Colonic mucosa (tissue), 4 donors: Measurements from ENCODE around the gene PREX1. TPM values are rescaled to one million over a fixed set of nuclear protein-coding genes. Genes with fewer than 3 reads are reported as not detected.

ENCODE experiments used
- DNase-seq: peaks from one replicate; pipeline ENCODE4 v3.0.0-alpha.2; 2020
- H3K27ac ChIP-seq: fragments of 200-600 bp; one replicate; pipeline ENCODE4 v1.8.0; 2021
- H3K27me3 ChIP-seq: fragments of 200-600 bp; one replicate; pipeline ENCODE4 v1.8.0; 2021
- H3K36me3 ChIP-seq: fragments of 200-600 bp; one replicate; pipeline ENCODE4 v1.8.0; 2021
- H3K4me1 ChIP-seq: fragments of 200-600 bp; one replicate; pipeline ENCODE4 v1.8.0; 2021; ENCODE audit warnings: mild to moderate bottlenecking
- H3K4me3 ChIP-seq: fragments of 200-600 bp; one replicate; pipeline ENCODE4 v1.8.0; 2021
- H3K9ac ChIP-seq, 2 donors: one replicate each; pipeline ENCODE4 v1.7.0; 2013; ENCODE audit warnings: control low read depth in 2 of 2, low read depth in 2 of 2, low read length in 2 of 2
- H3K9me3 ChIP-seq: fragments of 200-600 bp; one replicate; pipeline ENCODE4 v1.8.0; 2021
- intact Hi-C: fragments of 100-400 bp; cut with DNase I; formaldehyde crosslinking; loops from one replicate; pipeline ENCODE4 v1.14.1; 2022
- total RNA-seq, 2 donors: library from RNA; stranded (reverse); fragmentation: NEBNext Ultra II Directional in 1 of 2; extraction: Animal tissue kit (Norgen Biotek cat#: 25700) in 1 of 2; gene quantifications; one replicate each; pipeline ENCODE4 v1.2.1, GENCODE V29; 2021
- TF ChIP-seq, protein P1 (sequence below): fragments of 200-600 bp; IDR thresholded peaks from one replicate; pipeline ENCODE4 v1.8.0; 2022; ENCODE audit warnings: antibody characterized with exemption, mild to moderate bottlenecking
- donor health status: healthy.
- donor health status: DM: no; HTN: no; CAD: no.
- donor health status: DM: no; HTN: no; CAD: no.

The PREX1 gene
- total RNA-seq, 2 donors from 2014 or later = 7.2 to 24.6 TPM

DNA sequence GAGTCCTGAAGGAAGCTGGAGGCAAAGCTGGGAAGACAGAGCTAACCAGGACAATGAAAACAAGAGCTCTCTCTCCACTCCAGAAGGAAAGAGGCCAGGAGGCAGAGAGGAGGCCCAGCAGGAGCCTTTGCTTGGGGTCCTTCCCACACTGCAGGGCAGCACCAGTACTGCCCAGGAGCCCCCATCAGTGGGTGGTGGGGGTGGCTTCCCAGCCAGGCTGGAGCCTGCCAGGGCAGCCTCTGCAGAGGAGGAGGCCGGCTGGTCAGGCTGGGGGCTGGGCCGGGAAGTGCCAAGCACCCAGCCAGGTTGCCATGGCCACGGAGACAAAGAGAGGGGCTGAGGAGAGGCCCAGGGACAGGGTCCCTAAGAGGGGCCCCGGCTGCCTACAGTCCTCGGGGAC lies 33.4 kb downstream of the PREX1 start:
- H3K9me3 ChIP-seq = no peaks in the 10 kb centered on the region
- no peak overlapping the region for H3K4me3 ChIP-seq
- DNase-seq = no peak
- H3K27ac ChIP-seq = no peak overlapping the region
- TF ChIP-seq, protein P1, sequence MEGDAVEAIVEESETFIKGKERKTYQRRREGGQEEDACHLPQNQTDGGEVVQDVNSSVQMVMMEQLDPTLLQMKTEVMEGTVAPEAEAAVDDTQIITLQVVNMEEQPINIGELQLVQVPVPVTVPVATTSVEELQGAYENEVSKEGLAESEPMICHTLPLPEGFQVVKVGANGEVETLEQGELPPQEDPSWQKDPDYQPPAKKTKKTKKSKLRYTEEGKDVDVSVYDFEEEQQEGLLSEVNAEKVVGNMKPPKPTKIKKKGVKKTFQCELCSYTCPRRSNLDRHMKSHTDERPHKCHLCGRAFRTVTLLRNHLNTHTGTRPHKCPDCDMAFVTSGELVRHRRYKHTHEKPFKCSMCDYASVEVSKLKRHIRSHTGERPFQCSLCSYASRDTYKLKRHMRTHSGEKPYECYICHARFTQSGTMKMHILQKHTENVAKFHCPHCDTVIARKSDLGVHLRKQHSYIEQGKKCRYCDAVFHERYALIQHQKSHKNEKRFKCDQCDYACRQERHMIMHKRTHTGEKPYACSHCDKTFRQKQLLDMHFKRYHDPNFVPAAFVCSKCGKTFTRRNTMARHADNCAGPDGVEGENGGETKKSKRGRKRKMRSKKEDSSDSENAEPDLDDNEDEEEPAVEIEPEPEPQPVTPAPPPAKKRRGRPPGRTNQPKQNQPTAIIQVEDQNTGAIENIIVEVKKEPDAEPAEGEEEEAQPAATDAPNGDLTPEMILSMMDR = no peak
- no peak overlapping the region for H3K9ac ChIP-seq
- intact Hi-C loops = no loop called here
- H3K27me3 ChIP-seq = no peaks in the 10 kb centered on the region
- H3K36me3 ChIP-seq = no peaks in the 10 kb centered on the region
- no peaks in the 10 kb centered on the region for H3K4me1 ChIP-seq

DNA sequence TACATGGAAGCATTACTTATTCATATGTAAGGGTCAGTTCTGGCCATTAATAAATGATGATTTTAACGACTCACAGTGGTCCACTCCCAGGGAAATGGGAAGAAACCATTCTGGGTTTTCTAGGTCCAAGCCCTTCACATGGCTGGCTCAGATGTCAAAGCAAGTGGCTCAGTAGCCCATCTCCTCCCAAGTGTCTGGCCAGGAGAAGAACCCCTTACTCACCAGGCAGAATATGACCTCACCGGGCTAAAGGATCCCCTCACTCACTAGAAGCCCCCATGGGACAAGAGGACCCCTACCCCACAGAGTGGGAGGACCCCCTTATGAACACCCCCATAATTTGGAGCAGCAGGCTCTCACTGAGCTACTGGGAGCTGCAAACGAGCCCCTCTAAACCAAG lies 34.0 kb downstream of the PREX1 start:
- intact Hi-C loops = no loop called here
- Histone ChIP-seq H3K9me3 (no peaks in the 10 kb centered on the region), H3K36me3 (no peaks in the 10 kb centered on the region), H3K4me3 (no peak overlapping the region), H3K4me1 (no peaks in the 10 kb centered on the region), H3K27ac (no peak overlapping the region), H3K27me3 (no peaks in the 10 kb centered on the region), H3K9ac (no peak overlapping the region)
- TF ChIP-seq, protein P1 = no peak
- DNase-seq = no peak

DNA sequence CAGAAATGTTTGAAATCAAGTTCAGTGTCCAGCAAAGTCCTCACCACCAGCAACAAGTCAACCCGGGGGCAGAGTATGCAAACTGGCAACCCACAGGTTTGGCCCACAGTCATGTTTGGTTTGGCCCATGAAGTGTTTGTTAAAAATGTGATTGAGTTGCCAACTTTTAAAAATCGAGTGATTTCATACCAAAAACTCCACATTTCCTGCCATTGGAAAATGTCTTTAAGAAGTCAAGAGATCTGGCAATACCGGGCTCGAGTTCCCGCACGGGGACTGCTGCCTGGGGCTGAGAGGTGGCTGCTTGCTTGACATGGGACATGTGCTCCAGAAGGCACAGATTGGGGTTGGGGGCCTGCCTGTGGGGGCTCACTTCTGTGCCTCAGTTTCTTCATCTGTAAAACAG lies 36.1 kb downstream of the PREX1 start:
- H3K36me3 ChIP-seq = no peaks in the 10 kb centered on the region
- DNase-seq = no peak
- no peaks in the 10 kb centered on the region for H3K9me3 ChIP-seq
- TF ChIP-seq, protein P1 = no peak
- H3K9ac ChIP-seq = no peak overlapping the region
- H3K27me3 ChIP-seq = no peaks in the 10 kb centered on the region
- H3K4me1 ChIP-seq = no peaks in the 10 kb centered on the region
- no peak overlapping the region for H3K4me3 ChIP-seq
- intact Hi-C loops = no loop called here
- no peak overlapping the region for H3K27ac ChIP-seq

DNA sequence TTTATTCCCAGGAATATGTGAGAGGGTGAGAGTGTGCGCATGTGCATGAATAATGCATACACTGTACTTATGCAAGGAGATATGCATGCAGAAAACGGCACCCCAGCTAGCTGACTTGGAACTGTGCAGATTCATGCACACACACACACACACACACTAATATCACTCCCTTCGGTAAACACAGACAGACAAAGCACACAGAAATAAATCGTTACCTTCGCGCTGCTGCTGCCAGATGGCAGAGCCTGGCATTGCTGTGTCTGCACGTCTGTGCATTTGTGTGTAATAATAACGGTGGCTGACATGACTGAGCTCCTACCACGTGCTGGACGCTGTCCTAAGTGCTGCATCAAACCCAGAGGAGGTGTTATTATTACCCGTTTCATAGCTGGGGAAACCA lies 36.8 kb downstream of the PREX1 start:
- TF ChIP-seq, protein P1 = no peak
- Histone ChIP-seq H3K9ac (no peak overlapping the region), H3K9me3 (no peaks in the 10 kb centered on the region), H3K27ac (no peak overlapping the region), H3K4me3 (no peak overlapping the region), H3K36me3 (no peaks in the 10 kb centered on the region), H3K27me3 (no peaks in the 10 kb centered on the region), H3K4me1 (no peaks in the 10 kb centered on the region)
- DNase-seq = no peak
- intact Hi-C loops = no loop called here

DNA sequence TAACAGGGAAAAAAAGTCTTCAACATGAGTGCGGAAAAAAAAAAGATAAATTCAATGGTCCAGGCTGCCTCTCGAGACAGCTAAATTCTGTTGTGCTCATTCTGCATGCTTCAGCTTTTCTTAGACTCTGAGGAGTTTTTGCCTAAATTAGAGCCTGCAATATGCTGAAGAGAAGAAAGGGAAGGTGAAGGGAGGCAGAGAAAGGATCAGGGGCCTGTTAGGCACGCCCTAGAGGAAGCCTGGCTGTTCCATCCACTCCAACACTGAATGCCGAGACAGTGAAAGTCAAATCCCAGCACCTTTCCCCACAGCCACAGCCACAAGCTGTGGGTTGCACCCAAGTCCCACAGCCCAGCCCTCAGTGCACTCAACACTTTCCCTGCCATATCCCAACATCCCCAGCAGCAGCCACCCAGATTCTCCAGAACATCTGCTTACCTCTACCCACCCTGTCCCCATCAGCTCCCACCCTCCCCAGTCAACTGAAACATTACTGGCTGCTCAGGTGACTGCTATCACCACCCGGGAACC lies 37.3 kb downstream of the PREX1 start:
- Histone ChIP-seq H3K9ac (no peak overlapping the region), H3K27ac (no peak overlapping the region), H3K4me1 (no peaks in the 10 kb centered on the region), H3K4me3 (no peak overlapping the region), H3K36me3 (no peaks in the 10 kb centered on the region), H3K9me3 (no peaks in the 10 kb centered on the region), H3K27me3 (no peaks in the 10 kb centered on the region)
- TF ChIP-seq, protein P1 = no peak
- no peak for DNase-seq
- intact Hi-C loops = no loop called here
